A549 (cell line): ENCODE measurements around the gene SARM1.

Experiments
- BHLHE40 ChIP-seq: IDR thresholded peaks from 2 replicates; pipeline ENCODE4 v1.6.1; 2012; ENCODE audit warnings: low read depth, low read length, inconsistent platforms
- EHF ChIP-seq: fragments of 250-450 bp; sonication (Bioruptor Pico); IDR thresholded peaks from 2 replicates; pipeline ENCODE4 v1.5.0; 2020; ENCODE audit warnings: mild to moderate bottlenecking
- ESRRA ChIP-seq: fragments of 150-350 bp; IDR thresholded peaks from 2 replicates; pipeline ENCODE4 v1.6.1; 2014; ENCODE audit warnings: mild to moderate bottlenecking, low read length, borderline replicate concordance
- POLR2A ChIP-seq: IDR thresholded peaks from 2 replicates; pipeline ENCODE4 v1.6.1; 2012; ENCODE audit warnings: mild to moderate bottlenecking, low read length
- POLR2AphosphoS2 ChIP-seq: conservative IDR thresholded peaks from 2 replicates; pipeline ENCODE4 v1.6.1; 2012; ENCODE audit warnings: low read length, improper control_type of control experiment, inconsistent platforms
- RAD21 ChIP-seq, 2 experiments: fragments of >200 bp in 1 of 2; sonication (Bioruptor Twin) in 1 of 2; formaldehyde crosslinking in 1 of 2; IDR thresholded peaks in 1 of 2; conservative IDR thresholded peaks in 1 of 2; 2 replicates in 1 of 2; 3 replicates in 1 of 2; pipeline ENCODE4 v1.6.1; 2012 to 2018; ENCODE audit warnings: inconsistent platforms in 1 of 2
- SMC3 ChIP-seq: fragments of >200 bp; sonication (Bioruptor Twin); formaldehyde crosslinking; IDR thresholded peaks from 3 replicates; pipeline ENCODE4 v1.6.1; 2018; ENCODE audit warnings: inconsistent platforms
- TF ChIP-seq, protein P1 (sequence below): IDR thresholded peaks from 2 replicates; pipeline ENCODE4 v1.6.1; 2012
- TF ChIP-seq, protein P2 (sequence below): fragments of >200 bp; sonication (Bioruptor Twin); formaldehyde crosslinking; IDR thresholded peaks from 3 replicates; pipeline ENCODE4 v1.5.1; 2016
- TF ChIP-seq, protein P3 (sequence below): fragments of >200 bp; sonication (Bioruptor Twin); formaldehyde crosslinking; IDR thresholded peaks from 3 replicates; pipeline ENCODE4 v1.6.1; 2016
- TF ChIP-seq, protein P4 (sequence below): fragments of 200-600 bp; sonication (generic); IDR thresholded peaks from 2 replicates; pipeline ENCODE4 v1.6.1; 2016; ENCODE audit warnings: antibody characterized with exemption, mild to moderate bottlenecking, moderate library complexity

DNA sequence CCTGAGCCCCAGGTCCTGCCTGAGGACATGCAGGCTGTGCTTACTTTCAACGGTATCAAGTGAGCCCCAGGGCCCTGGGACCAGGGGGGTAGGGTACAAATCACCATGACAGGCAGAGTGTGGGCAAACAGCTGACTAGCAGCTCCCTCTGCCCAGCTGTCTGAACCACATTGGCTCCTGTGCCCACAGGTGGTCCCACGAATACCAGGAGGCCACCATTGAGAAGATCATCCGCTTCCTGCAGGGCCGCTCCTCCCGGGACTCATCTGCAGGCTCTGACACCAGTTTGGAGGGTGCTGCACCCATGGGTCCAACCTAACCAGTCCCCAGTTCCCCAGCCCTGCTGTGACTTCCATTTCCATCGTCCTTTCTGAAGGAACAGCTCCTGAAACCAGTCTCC, 24.5 kb downstream of the SARM1 start:
- TF ChIP-seq, protein P1, sequence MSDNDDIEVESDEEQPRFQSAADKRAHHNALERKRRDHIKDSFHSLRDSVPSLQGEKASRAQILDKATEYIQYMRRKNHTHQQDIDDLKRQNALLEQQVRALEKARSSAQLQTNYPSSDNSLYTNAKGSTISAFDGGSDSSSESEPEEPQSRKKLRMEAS, result no peak
- no peak for TF ChIP-seq BHLHE40
- TF ChIP-seq POLR2AphosphoS2, result 0 out of 2 replicates have a peak, but pooled peaks have one; percentile 55
- no peak for TF ChIP-seq RAD21 (conservative IDR thresholded peaks at IDR 0.05 in 1 of 2, IDR thresholded peaks at IDR 0.05 in 1 of 2)
- TF ChIP-seq, protein P2, sequence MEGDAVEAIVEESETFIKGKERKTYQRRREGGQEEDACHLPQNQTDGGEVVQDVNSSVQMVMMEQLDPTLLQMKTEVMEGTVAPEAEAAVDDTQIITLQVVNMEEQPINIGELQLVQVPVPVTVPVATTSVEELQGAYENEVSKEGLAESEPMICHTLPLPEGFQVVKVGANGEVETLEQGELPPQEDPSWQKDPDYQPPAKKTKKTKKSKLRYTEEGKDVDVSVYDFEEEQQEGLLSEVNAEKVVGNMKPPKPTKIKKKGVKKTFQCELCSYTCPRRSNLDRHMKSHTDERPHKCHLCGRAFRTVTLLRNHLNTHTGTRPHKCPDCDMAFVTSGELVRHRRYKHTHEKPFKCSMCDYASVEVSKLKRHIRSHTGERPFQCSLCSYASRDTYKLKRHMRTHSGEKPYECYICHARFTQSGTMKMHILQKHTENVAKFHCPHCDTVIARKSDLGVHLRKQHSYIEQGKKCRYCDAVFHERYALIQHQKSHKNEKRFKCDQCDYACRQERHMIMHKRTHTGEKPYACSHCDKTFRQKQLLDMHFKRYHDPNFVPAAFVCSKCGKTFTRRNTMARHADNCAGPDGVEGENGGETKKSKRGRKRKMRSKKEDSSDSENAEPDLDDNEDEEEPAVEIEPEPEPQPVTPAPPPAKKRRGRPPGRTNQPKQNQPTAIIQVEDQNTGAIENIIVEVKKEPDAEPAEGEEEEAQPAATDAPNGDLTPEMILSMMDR, result no peak
- TF ChIP-seq, protein P3, sequence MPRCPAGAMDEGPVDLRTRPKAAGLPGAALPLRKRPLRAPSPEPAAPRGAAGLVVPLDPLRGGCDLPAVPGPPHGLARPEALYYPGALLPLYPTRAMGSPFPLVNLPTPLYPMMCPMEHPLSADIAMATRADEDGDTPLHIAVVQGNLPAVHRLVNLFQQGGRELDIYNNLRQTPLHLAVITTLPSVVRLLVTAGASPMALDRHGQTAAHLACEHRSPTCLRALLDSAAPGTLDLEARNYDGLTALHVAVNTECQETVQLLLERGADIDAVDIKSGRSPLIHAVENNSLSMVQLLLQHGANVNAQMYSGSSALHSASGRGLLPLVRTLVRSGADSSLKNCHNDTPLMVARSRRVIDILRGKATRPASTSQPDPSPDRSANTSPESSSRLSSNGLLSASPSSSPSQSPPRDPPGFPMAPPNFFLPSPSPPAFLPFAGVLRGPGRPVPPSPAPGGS, result no peak
- TF ChIP-seq POLR2A, result no peak
- TF ChIP-seq, protein P4, sequence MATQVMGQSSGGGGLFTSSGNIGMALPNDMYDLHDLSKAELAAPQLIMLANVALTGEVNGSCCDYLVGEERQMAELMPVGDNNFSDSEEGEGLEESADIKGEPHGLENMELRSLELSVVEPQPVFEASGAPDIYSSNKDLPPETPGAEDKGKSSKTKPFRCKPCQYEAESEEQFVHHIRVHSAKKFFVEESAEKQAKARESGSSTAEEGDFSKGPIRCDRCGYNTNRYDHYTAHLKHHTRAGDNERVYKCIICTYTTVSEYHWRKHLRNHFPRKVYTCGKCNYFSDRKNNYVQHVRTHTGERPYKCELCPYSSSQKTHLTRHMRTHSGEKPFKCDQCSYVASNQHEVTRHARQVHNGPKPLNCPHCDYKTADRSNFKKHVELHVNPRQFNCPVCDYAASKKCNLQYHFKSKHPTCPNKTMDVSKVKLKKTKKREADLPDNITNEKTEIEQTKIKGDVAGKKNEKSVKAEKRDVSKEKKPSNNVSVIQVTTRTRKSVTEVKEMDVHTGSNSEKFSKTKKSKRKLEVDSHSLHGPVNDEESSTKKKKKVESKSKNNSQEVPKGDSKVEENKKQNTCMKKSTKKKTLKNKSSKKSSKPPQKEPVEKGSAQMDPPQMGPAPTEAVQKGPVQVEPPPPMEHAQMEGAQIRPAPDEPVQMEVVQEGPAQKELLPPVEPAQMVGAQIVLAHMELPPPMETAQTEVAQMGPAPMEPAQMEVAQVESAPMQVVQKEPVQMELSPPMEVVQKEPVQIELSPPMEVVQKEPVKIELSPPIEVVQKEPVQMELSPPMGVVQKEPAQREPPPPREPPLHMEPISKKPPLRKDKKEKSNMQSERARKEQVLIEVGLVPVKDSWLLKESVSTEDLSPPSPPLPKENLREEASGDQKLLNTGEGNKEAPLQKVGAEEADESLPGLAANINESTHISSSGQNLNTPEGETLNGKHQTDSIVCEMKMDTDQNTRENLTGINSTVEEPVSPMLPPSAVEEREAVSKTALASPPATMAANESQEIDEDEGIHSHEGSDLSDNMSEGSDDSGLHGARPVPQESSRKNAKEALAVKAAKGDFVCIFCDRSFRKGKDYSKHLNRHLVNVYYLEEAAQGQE, result no peak
- no peak for TF ChIP-seq ESRRA
- no peak for TF ChIP-seq EHF (CRISPR knock-in tag)
- TF ChIP-seq SMC3, result no peak
